Activated CD4-positive, alpha-beta T cell treated with anti-CD3 and anti-CD28 coated beads, Interleukin-2, amount 50 U/mL, for 1 hour (primary cell): ENCODE results near the gene BCL11A.
"Not testable (repeated sequence)": the region's sequence is repeated elsewhere in the genome, so short reads cannot be mapped to it uniquely, and the experiment has no call there.

Experiments used
- DNase-seq: peaks from one replicate; pipeline ENCODE4 v3.0.0-alpha.2; 2020

BCL11A gene

GRCh38 chr2:60417210-60417609 lies 136.2 kb downstream of the BCL11A start:
- DNase-seq: not testable (repeated sequence)

- no peak for DNase-seq
Measured at GRCh38 chr2:60416221-60417008, 137.0 kb downstream of the BCL11A start.

GRCh38 chr2:60415814-60416213 lies 137.6 kb downstream of the BCL11A start:
- no peak for DNase-seq

- no peak for DNase-seq
Measured at GRCh38 chr2:60414495-60415138, 138.8 kb downstream of the BCL11A start.

- DNase-seq: no peak
Measured at GRCh38 chr2:60413814-60414168, 139.7 kb downstream of the BCL11A start.

GRCh38 chr2:60413069-60413813 lies 140.2 kb downstream of the BCL11A start:
- DNase-seq: no peak

GRCh38 chr2:60412620-60413019 lies 140.8 kb downstream of the BCL11A start:
- no peak for DNase-seq

- no peak for DNase-seq
Measured at GRCh38 chr2:60412027-60412426, 141.4 kb downstream of the BCL11A start.

- DNase-seq: no peak
Measured at GRCh38 chr2:60411295-60411694, 142.2 kb downstream of the BCL11A start.

- DNase-seq: no peak
Measured at GRCh38 chr2:60410456-60411146, 142.9 kb downstream of the BCL11A start.

GRCh38 chr2:60409531-60409871 lies 144.0 kb downstream of the BCL11A start:
- no peak for DNase-seq

GRCh38 chr2:60408811-60409530 lies 144.5 kb downstream of the BCL11A start:
- DNase-seq: no peak

- no peak for DNase-seq
Measured at GRCh38 chr2:60408207-60408606, 145.2 kb downstream of the BCL11A start.

- no peak for DNase-seq
Measured at GRCh38 chr2:60407398-60407797, 146.1 kb downstream of the BCL11A start.

GRCh38 chr2:60406192-60406591 lies 147.3 kb downstream of the BCL11A start:
- DNase-seq: no peak

- DNase-seq: no peak
Measured at GRCh38 chr2:60405271-60405919, 148.1 kb downstream of the BCL11A start.
